ENCODE results near the gene PIPOX.

DNA sequence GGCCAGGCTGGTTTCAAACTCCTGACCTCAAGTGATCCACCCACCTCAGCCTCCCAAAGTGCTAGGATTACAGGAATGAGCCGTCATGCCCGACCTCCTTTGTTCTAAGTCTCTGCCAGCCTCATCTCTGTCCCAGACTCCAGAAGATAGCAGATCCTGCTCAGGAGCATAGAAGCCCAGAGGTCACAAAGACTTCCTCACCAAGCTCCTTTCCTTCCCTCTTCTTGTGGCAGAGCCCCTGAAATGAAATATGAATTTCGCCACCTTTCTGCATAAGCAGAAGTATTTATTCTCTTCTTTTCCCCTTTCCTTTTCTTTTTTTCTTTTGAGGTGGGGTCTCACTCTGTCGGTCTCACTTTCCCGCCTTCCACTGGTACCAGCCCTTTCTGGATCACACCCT lies 11.5 kb upstream of the PIPOX start:
- no peak for TF ChIP-seq EZH2 (IDR thresholded peaks at IDR 0.05; ENCODE audit: insufficient read depth, poor library complexity, severe bottlenecking)
- no peak for TF ChIP-seq EZH2phosphoT487 (IDR thresholded peaks at IDR 0.05; ENCODE audit: insufficient read depth, low read depth)
